ENCODE measurements around the gene ARHGAP10.
"Not testable (repeated sequence)": the region's sequence is repeated elsewhere in the genome, so short reads cannot be mapped to it uniquely, and the experiment has no call there.

ARHGAP10 gene

GRCh38 chr4:147793569-147794313 is 61.9 kb downstream of the ARHGAP10 start:
- DNase-seq (ENCODE audit: low spot score) = no peak

- DNase-seq (ENCODE audit: low spot score) = no peak
Measured at GRCh38 chr4:147794314-147794680, 62.4 kb downstream of the ARHGAP10 start.

- no peak for DNase-seq (ENCODE audit: low spot score)
Measured at GRCh38 chr4:147794787-147795413, 63.0 kb downstream of the ARHGAP10 start.

GRCh38 chr4:147799057-147799456 is 67.2 kb downstream of the ARHGAP10 start:
- DNase-seq (ENCODE audit: low spot score) = not testable (repeated sequence)

GRCh38 chr4:147799986-147800555 is 68.2 kb downstream of the ARHGAP10 start:
- no peak for DNase-seq (ENCODE audit: low spot score)

GRCh38 chr4:147801820-147802219 is 69.9 kb downstream of the ARHGAP10 start:
- DNase-seq (ENCODE audit: low spot score) = no peak

GRCh38 chr4:147802346-147802745 is 70.5 kb downstream of the ARHGAP10 start:
- DNase-seq (ENCODE audit: low spot score) = no peak

GRCh38 chr4:147805946-147806345 is 74.1 kb downstream of the ARHGAP10 start:
- DNase-seq (ENCODE audit: low spot score) = no peak

GRCh38 chr4:147808447-147808846 is 76.6 kb downstream of the ARHGAP10 start:
- DNase-seq (ENCODE audit: low spot score) = peak; percentile 74

- no peak for DNase-seq (ENCODE audit: low spot score)
Measured at GRCh38 chr4:147809211-147809610, 77.3 kb downstream of the ARHGAP10 start.

- DNase-seq (ENCODE audit: low spot score) = no peak
Measured at GRCh38 chr4:147811878-147812277, 80.0 kb downstream of the ARHGAP10 start.

- no peak for DNase-seq (ENCODE audit: low spot score)
Measured at GRCh38 chr4:147813109-147813773, 81.4 kb downstream of the ARHGAP10 start.

GRCh38 chr4:147813973-147814372 is 82.1 kb downstream of the ARHGAP10 start:
- DNase-seq (ENCODE audit: low spot score) = no peak

GRCh38 chr4:147814376-147814775 is 82.5 kb downstream of the ARHGAP10 start:
- DNase-seq (ENCODE audit: low spot score) = no peak

- no peak for DNase-seq (ENCODE audit: low spot score)
Measured at GRCh38 chr4:147815741-147816140, 83.9 kb downstream of the ARHGAP10 start.

GRCh38 chr4:147816382-147817254 is 84.7 kb downstream of the ARHGAP10 start:
- no peak for DNase-seq (ENCODE audit: low spot score)

- no peak for DNase-seq (ENCODE audit: low spot score)
Measured at GRCh38 chr4:147820975-147821374, 89.1 kb downstream of the ARHGAP10 start.

- DNase-seq (ENCODE audit: low spot score) = no peak
Measured at GRCh38 chr4:147821555-147821954, 89.7 kb downstream of the ARHGAP10 start.

- no peak for DNase-seq (ENCODE audit: low spot score)
Measured at GRCh38 chr4:147822128-147822527, 90.2 kb downstream of the ARHGAP10 start.

GRCh38 chr4:147823130-147823529 is 91.2 kb downstream of the ARHGAP10 start:
- no peak for DNase-seq (ENCODE audit: low spot score)

- DNase-seq (ENCODE audit: low spot score) = no peak
Measured at GRCh38 chr4:147824316-147824715, 92.4 kb downstream of the ARHGAP10 start.

- DNase-seq (ENCODE audit: low spot score) = no peak
Measured at GRCh38 chr4:147824884-147825283, 93.0 kb downstream of the ARHGAP10 start.
